Activated CD4-positive, alpha-beta T cell treated with anti-CD3 and anti-CD28 coated beads, Interleukin-10, Interleukin-2, amounts not matched to agents 100 ng/mL and 50 ng/mL, durations not matched to agents 16 hours and 8 hours (primary cell): ENCODE data around the gene MTERF4.

Source experiments
- DNase-seq: peaks from one replicate; pipeline ENCODE4 v3.0.0-alpha.2; 2020

The MTERF4 gene

DNA sequence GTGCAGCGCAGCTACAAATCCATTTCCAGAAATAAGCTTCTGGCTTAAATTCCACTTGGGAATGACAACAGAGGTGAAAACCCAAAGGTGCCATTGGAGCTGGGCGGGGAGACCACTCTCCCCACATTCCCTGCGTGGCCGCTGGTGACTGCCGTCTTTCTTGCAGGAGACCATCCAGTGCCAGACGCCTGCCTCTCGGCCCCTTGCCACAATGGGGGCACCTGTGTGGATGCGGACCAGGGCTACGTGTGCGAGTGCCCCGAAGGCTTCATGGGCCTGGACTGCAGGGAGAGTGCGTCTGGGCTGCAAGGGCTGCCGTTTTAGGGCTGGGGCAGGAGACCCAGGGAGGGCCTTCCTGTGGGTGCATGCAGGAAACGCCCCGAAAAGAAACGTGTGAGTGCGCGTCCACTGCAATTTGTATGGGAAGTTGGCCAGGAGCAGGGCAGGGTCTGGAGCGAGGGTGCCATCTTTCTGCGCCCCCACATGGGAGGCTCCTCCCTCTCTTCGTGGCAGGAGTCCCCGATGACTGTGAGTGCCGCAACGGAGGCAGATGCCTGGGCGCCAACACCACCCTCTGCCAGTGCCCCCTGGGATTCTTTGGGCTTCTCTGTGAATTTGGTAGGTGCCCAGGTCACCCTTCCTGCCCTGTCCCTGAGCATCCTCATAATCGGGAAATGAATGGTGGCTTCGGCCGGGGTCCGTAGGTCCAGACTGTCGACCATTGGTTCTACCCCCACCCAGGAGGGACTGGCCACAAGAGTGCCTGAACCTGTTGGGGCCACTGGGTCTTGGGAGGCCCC lies 53.7 kb downstream of the MTERF4 start:
- no peak for DNase-seq

DNA sequence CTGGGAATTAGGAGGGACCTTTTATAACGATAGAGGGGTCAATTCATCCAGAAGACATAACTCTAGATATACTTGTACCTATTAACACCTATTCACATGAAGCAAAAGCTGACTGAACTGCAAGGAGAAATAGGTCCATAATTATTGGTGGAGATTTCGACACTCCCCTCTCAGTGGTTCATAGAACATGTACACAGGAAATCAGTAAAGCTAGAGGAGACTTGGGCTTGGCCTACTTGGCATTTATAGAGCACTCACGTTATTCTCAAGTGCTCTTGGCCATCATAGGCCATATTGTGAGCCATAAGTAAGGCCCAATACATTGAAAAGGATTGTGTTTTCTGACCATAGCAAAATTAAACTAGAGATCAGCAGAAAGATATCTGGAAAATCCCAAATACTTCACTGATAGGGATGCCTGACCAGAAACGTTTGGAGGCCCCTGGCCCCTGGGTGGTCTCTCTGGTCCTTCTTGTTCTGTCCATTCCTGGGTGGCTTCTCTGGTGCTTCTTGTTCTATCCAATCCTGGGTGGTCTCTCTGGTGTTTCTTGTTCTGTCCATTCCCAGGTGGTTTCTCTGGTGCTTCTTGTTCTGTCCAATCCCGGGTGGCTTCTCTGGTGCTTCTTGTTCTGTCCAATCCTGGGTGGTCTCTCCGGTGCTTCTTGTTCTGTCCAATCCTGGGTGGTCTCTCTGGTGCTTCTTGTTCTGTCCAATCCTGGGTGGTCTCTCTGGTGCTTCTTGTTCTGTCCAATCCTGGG lies 54.7 kb downstream of the MTERF4 start:
- no peak for DNase-seq
